GM12892 (cell line): ENCODE measurements around the gene CIRBP.

Experiments used
- DNase-seq: peaks from one replicate; pipeline ENCODE4 v3.0.0; 2011; ENCODE audit not compliant: insufficient read length
- FAIRE-seq: peaks from 2 replicates; lab custom pipeline; 2011; peaks lifted over from hg19 to GRCh38; lab: Jason Lieb, UNC
- POLR2A ChIP-seq: IDR thresholded peaks from 2 replicates; pipeline ENCODE4 v1.6.1; 2011; ENCODE audit warnings: low read depth, low read length, control low read depth
- POLR2AphosphoS5 ChIP-seq: IDR thresholded peaks from 2 replicates; pipeline ENCODE4 v1.6.1; 2011; ENCODE audit warnings: low read depth, low read length, control low read depth
- TAF1 ChIP-seq: IDR thresholded peaks from 2 replicates; pipeline ENCODE4 v1.6.1; 2011; ENCODE audit warnings: low read depth, mild to moderate bottlenecking, control low read depth, low read length, borderline replicate concordance

Gene CIRBP

DNA sequence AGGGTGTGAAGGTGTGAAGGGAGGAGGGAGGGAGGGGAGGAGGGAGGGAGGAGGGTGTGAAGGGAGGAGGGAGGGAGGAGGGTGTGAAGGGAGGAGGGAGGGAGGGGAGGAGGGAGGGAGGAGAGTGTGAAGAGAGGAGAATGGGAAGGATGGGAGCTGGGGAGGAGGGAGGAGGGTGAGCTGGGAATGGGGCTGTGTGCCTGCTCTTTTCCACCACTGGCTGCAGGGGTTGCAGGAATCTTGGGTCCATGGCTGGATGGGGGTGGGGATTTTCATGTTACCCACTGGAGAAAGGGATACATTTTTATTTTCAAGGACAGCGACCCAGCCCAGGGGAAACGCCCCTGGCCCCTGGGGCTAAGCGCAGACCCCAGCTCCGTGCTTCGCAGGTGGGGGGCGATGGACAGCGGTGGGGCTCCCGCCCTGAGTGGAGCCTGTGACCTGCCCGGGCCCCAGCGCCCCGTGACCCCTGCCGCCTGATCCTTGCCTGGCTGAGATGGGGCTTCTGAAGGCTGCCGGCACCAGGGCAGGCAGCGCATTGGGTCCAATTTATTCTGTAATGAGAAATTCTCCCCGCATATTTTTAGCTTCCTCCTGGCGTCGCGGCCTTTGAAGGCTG lies 13.6 kb downstream of the CIRBP start:
- TF ChIP-seq POLR2AphosphoS5 = no peak
- no peak for TF ChIP-seq TAF1
- no peak for TF ChIP-seq POLR2A

DNA sequence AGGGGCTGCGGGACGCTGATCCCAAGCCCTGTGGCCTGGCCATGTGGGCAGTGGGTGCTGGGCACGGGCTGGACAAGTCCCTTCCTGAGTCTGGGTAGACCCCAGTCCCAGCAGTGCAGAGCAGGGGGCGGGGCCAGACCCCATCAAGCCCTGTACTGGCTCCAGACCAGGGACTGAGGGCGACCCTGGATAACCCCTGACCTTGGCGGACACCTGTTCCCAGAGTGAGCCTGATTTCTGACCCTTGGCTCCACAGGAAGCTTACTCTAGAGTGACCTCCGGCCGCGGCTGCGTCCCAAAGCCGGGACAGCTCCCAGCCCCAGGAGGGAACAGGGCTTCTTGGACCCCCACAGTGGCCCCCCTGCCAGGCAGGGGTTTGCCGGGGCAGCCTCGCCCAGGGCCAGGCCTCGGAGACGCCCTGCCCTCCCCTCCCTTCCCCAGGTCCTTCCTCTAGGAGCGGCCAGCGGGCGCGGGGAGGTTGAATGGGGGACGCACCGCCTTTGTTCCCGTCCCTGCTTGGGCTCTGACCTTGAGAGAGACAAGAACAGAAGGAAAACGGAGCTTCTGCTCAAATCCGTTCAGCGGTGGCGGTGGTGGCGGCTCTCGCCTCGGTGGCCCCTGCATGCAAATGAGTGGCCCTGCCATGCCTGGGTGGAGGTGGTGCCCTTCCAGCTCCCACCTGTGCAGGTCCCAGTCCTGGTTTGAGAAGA lies 14.2 kb downstream of the CIRBP start:
- FAIRE-seq (no peak), DNase-seq (no peak)
- TF ChIP-seq POLR2AphosphoS5 = no peak
- TF ChIP-seq TAF1 = no peak
- no peak for TF ChIP-seq POLR2A

More for the DNA sequence above, 13.6 kb downstream of the CIRBP start:
- FAIRE-seq = no peak
- no peak for DNase-seq

DNA sequence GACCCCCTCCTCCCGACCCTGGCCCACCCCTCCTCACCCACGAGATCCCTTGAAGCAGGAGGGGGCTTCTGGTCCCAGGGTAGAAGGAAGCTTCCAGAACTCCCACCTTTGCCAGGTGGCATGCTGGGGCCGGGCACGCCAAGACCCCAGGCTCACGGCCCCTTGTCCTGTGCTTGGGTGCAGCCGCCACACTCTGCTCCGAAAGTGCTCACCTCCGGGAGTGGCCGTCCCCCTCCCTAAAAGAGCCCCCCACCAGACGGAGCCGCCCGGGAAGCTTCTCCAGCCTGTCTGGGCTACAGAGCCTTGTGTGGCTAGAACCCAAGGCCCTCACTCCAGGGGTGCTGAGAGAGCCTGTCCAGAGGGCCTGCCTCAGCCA lies 14.8 kb downstream of the CIRBP start:
- DNase-seq (no peak), FAIRE-seq (no peak)
- TF ChIP-seq TAF1 (no peak), POLR2A (no peak), POLR2AphosphoS5 (no peak)

DNA sequence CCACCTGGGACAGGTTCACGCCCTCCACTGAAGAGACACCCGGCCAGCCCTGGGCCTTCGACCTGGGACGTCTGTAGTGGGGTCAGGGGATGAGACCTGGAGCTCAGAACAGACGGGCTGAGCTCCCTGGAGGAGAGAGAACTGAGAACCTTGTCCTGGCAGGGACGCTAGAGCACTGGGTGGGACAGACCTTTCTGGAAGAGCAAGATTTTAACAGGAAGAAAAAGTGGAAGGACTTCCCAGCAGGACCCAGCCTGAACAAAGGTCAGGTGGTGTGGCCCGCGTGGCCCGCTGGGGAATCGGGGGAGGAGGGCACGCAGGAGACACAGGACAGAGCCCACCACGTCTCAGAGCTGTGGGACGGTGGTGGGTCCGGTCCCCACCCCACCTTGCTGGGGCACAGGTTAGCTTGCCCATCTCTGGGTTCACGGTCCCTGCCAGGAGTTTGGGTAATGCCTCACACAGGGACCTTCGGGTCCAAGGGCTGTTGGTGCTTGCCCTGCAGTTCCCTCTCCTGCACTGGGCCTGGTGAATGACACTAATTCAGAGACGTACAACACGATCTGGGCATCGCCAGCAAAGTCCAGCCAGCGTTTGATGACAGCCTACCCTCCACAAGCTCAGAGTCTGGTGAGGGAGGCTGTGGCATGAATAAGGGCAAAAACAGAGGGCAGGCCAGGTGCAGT lies 15.3 kb downstream of the CIRBP start:
- no peak for DNase-seq
- TF ChIP-seq POLR2A (no peak), POLR2AphosphoS5 (no peak), TAF1 (no peak)
- FAIRE-seq = no peak

DNA sequence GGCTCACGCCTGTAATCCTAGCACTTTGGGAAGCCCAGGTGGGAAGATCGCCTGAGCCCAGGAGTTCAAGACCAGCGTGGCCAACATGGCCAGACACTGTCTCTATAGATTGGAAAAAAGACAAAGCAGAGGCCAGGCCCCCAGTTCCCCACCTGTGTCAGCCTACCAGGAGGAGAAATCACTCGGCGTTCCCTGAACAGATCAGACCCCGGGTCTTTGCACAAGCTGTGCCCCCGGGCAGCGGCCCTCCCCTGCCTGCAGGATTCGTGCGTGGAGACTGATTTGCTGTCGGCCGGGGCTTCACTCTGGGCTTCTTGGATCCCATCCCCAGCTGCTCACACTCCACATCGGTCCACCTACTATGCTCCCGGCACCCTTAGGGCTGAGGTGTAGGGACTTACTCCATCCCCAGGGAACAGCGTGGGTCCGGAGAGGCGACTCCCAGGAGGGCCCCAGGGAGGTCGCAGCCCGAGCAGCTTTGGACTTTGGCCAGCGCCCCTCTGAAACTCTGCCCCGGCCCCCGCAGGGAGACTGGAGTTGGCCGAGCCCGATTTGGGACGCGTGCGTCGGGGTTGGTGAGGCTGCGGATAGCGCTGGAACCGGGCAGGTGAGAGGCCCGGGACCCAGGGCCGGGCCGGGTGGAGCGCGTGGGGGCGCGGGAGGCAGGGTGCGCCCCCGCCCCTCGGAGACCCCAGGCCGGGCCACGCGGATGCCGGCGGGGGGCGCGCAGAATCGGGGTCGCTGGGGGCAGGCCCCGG lies 16.0 kb downstream of the CIRBP start:
- FAIRE-seq = no peak

DNA sequence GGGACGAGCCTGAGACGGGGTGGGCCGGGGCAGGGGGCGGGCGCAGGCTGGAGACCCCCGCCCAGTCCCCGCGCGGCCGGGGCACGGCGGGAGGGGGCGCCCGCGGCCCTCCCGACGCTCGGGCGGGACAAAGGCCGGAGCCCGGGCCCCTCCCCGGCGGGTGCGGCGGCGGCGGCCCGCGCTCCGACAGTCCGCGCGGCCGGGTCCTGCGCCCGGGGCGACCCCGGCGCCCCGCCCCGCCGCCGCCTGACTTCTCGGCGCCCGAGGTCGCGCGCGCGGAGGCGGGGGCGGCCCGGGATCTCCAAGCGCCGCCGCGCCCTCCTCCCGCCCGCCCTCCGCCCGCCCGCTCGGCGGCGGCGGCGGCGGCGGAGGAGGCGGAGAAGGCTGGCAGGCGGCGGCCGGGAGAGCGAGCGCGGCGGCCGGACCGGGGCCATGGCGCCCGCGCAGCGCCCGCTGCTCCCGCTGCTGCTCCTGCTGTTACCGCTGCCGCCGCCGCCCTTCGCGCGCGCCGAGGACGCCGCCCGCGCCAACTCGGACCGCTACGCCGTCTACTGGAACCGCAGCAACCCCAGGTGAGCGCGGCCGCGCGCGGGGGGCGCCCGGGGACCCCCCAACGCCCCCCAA lies 16.7 kb downstream of the CIRBP start, which contains the start of gene EFNA2:
Gene EFNA2, plus strand, starts transcription at position 137 of the 624 bp plus-strand sequence. Its CDS starts 296 bp downstream, at position 433.
- FAIRE-seq = no peak
- no peak for TF ChIP-seq POLR2A
- no peak for TF ChIP-seq TAF1
- no peak for TF ChIP-seq POLR2AphosphoS5
- no peak for DNase-seq

More for the DNA sequence above, 16.0 kb downstream of the CIRBP start:
- no peak for DNase-seq
- TF ChIP-seq TAF1 (no peak), POLR2A (no peak)

DNA sequence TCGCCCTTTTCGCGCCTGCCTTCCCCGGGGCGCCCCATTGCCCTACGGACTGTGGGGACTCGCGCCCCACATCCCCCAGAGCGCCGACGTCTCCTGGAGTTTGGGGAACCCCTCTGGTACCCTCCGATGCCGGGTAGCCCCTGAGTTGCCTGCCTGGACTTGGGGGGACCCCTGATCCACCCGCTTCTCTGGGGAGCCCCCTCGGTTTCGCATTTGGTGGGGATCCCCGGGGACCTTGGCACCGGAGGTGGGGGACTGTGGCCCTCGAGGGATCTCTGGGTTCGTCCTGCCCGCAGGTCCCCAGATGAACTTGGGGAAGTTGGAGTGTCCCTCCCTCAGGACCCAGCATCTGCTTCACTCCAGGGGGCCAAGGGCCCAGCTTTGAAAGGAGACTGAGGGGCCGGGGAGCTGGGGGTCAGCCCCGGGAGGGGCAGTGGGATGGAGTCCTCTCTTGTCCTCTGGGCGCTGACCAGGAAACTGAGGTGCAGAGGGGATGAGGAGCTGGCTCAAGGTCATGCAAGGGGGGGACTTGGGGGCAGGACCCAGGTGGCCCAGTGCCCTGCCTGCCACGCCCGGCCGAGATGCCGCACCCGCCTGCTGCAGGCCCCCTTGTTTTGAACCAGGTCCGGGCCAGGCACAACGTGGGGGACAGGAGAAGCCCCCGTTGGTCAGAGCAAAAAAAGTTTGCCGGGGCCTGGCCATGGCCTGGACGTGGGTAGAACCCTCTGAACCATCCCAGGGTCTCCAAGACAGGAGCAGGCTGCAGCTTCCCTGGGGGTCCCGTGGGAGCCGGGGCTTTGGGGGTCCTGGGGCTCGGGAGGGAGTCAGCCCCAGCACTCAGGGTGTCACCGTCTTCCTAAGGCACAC lies 17.6 kb downstream of the CIRBP start:
- no peak for DNase-seq
- no peak for FAIRE-seq
- TF ChIP-seq TAF1 = no peak
- TF ChIP-seq POLR2AphosphoS5 = no peak
- no peak for TF ChIP-seq POLR2A

DNA sequence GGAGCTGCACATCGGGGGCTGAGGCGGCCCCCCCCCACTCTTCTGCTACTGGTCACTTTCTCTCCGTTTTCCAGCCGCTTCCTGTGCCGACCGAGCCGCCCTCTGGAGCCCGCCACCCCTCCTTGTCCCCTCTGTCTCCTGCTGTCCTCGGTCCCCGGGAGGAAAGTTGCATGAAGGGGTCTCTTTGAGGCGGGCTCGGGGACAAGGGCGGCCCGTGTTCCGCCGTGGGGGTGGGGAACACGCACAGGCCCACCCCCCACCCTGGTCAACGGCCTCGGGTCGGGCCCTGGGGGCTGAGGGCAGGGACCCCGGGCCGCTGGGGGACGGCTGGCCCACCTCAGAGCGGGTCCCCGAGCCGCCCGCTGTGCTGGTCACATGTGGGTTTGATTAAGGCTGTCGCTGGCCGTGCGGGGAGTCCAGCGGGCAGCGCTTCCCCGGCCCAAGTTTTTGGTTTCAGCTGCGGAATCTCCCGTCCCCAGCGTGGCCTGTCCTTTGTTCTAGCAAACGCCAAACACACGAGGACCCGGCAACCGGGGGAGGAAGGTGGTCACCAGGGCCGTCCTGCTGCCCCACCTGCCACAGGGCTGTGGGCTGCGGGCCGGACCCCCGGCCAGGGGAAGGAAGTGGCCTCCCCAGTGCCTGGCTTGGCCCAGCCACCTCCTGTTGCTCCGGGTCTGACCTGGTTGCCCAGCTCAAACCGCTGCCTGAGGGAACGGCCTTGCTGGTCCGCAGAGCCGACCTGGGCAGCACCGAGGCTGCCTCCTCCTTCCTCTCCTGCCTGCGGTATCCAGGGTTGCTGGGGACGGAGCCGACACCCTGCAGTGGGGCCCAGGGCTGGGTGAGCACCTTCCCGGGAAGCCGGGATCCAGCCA lies 18.5 kb downstream of the CIRBP start:
- DNase-seq (no peak), FAIRE-seq (no peak)
- TF ChIP-seq POLR2AphosphoS5 = no peak
- no peak for TF ChIP-seq TAF1
- TF ChIP-seq POLR2A = no peak

DNA sequence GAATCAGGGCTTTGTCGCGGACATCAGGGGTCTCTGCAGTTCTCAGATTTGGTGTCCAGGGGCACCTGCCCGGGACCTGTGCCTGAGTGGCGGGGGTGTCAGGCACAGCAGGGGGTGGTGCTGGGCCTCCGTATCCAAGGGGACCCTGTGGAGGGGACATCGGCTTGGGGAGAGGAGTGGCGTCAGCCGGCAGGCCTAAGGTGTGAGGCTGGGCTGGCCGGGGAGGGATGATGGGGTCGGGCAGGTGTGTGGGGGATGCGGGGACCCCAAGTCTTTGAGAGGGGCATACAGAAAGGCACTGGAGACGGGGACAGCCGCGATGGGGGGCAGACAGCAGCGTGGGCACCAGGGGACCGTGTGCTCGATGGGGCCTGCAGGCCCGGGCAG lies 19.1 kb downstream of the CIRBP start:
- FAIRE-seq (no peak), DNase-seq (no peak)
- TF ChIP-seq TAF1 = no peak
- no peak for TF ChIP-seq POLR2A
- no peak for TF ChIP-seq POLR2AphosphoS5
